ENCODE results near the gene PAFAH1B2.

DNA sequence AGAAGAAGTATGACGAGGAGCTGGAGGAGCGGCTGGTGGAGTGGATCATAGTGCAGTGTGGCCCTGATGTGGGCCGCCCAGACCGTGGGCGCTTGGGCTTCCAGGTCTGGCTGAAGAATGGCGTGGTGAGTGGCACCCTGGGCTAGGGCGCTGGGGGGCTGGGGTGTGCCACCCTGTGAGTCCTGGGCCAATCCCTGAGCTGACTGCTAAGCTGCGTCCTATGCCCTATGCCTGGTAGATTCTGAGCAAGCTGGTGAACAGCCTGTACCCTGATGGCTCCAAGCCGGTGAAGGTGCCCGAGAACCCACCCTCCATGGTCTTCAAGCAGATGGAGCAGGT, 59.0 kb downstream of the PAFAH1B2 start:
- TF ChIP-seq, protein P1, sequence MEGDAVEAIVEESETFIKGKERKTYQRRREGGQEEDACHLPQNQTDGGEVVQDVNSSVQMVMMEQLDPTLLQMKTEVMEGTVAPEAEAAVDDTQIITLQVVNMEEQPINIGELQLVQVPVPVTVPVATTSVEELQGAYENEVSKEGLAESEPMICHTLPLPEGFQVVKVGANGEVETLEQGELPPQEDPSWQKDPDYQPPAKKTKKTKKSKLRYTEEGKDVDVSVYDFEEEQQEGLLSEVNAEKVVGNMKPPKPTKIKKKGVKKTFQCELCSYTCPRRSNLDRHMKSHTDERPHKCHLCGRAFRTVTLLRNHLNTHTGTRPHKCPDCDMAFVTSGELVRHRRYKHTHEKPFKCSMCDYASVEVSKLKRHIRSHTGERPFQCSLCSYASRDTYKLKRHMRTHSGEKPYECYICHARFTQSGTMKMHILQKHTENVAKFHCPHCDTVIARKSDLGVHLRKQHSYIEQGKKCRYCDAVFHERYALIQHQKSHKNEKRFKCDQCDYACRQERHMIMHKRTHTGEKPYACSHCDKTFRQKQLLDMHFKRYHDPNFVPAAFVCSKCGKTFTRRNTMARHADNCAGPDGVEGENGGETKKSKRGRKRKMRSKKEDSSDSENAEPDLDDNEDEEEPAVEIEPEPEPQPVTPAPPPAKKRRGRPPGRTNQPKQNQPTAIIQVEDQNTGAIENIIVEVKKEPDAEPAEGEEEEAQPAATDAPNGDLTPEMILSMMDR (IDR thresholded peaks at IDR 0.05; ENCODE audit: control extremely low read depth in 1 of 3, insufficient read depth in 1 of 3, low read depth in 1 of 3, low read length in 3 of 3): no peak
- no peak for TF ChIP-seq SIRT6 (IDR thresholded peaks at IDR 0.05; ENCODE audit: low read length)
- TF ChIP-seq RFX5 (IDR thresholded peaks at IDR 0.05; ENCODE audit: borderline replicate concordance, low read depth, low read length): no peak
- TF ChIP-seq KDM1A (IDR thresholded peaks at IDR 0.05; ENCODE audit: borderline replicate concordance, low read length): no peak
- no peak for TF ChIP-seq HDAC6 (IDR thresholded peaks at IDR 0.05; ENCODE audit: low read depth, low read length)
- no peak for TF ChIP-seq SUZ12 (IDR thresholded peaks at IDR 0.05; ENCODE audit: low read length)
- no peak for TF ChIP-seq EZH2 (IDR thresholded peaks at IDR 0.05; ENCODE audit: low read depth, low read length, severe bottlenecking)
- TF ChIP-seq, protein P2, sequence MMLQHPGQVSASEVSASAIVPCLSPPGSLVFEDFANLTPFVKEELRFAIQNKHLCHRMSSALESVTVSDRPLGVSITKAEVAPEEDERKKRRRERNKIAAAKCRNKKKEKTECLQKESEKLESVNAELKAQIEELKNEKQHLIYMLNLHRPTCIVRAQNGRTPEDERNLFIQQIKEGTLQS (IDR thresholded peaks at IDR 0.05; ENCODE audit: insufficient read depth, low read depth, low read length): no peak

All from H1 (cell line).